IPS DF 4.7 (cell line): ENCODE results near the gene LARP4B.
"Not testable (repeated sequence)": the region's sequence is repeated elsewhere in the genome, so short reads cannot be mapped to it uniquely, and the experiment has no call there.

Experiments
- DNase-seq: peaks from one replicate; pipeline ENCODE4 v3.0.0-alpha.2; 2013; ENCODE audit warnings: low spot score; ENCODE audit errors: extremely low read depth

The LARP4B gene

GRCh38 chr10:773562-774161 is 157.8 kb downstream of the LARP4B start:
- no peak for DNase-seq

- no peak for DNase-seq
Measured at GRCh38 chr10:772227-772637, 159.3 kb downstream of the LARP4B start.

- no peak for DNase-seq
Measured at GRCh38 chr10:771647-772046, 159.9 kb downstream of the LARP4B start.

- no peak for DNase-seq
Measured at GRCh38 chr10:770975-771374, 160.5 kb downstream of the LARP4B start.

- not testable (repeated sequence) for DNase-seq
Measured at GRCh38 chr10:770048-770712, 161.3 kb downstream of the LARP4B start.

- DNase-seq, result no peak
Measured at GRCh38 chr10:767794-768193, 163.7 kb downstream of the LARP4B start.

- no peak for DNase-seq
Measured at GRCh38 chr10:767211-767610, 164.3 kb downstream of the LARP4B start.

- no peak for DNase-seq
Measured at GRCh38 chr10:761376-761775, 170.1 kb downstream of the LARP4B start.

GRCh38 chr10:760622-761021 is 170.9 kb downstream of the LARP4B start:
- DNase-seq, result no peak

- no peak for DNase-seq
Measured at GRCh38 chr10:759898-760477, 171.5 kb downstream of the LARP4B start.
